Stimulated activated CD4-positive, alpha-beta T cell treated with anti-CD3 and anti-CD28 coated beads, Interleukin-1b, Interleukin-23, amount 100 ng/mL, for 48 hours (primary cell): ENCODE results near the gene TMEM80.
"Not testable (repeated sequence)": the region's sequence is repeated elsewhere in the genome, so short reads cannot be mapped to it uniquely, and the experiment has no call there.

ENCODE experiments used
- DNase-seq: peaks from one replicate; pipeline ENCODE4 v3.0.0-alpha.2; 2020

The TMEM80 gene

DNA sequence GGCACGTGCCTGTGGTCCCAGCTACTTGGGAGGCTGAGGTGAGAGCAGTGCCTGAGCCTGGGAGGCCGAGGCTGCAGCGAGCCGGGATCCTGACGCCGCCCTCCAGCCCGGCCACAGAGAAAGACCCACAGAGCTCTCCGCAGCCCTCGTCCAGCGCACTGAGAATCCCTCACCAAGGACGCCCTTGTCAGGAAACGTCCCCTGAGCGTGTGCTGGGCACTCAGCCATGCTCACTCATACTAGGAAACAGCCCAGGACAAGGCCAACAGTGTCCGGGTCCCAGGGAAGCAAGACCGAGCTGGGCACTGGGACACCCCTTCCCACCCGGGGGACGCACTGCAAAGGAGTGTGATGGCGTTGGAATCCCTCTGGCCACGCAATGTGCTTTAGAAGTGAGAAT lies 15.1 kb upstream of the TMEM80 start:
- DNase-seq = no peak

DNA sequence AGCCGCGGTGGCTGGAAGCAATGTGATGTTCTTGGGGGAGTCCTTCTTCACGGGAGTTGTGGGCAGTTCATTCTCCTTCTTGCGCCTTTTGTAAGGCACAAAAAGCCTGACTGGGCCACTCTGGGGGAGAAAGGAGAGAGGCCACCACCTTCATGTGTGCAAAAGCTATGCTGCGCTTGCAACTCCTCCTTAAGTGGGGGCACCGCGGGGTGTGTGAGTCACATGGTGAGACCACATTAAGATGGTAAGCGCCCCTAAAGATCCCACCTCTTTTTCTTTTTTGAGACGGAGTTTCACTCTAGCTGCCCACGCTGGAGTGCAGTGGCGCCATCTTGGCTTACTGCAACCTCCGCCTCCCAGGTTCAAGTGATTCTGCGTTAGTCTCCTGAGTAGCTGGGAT lies 14.6 kb upstream of the TMEM80 start:
- DNase-seq = no peak

DNA sequence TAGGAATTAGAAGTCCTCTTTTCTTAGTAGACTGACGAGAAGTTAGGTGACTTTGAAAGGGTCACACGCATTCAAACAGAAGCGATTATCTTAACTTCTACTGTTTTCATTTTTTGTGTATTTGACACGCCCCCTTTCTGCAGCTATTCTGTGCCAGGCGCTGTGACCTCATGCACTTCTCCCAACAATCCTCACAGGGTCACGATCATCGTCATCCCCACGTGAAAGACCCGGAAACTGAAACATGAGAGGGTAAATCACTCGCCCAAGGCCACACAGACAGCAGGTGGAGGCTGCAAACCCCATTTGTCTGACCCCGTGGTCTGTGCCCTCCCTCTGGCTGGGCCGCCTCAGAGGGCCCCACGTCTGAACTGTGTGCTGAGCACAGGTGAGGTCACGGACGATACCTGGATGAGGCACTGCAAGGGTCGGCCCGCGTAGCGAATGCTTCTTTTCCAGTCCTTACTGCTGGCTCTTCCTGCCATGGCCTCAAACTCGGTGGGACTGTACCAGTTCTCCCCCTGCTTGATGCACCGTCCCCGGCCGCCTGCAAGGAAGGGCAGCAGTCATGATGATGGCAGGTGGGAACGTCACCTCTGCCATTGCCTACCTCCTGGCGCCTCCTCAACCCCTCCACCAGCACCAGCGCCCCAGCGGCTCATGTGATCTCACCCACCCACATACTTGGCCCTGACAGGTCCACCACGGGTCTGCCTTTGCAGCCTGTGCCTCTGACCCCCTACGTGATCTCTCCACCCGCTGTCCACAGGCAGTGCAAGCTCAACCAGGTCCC lies 9.0 kb upstream of the TMEM80 start:
- DNase-seq = no peak

DNA sequence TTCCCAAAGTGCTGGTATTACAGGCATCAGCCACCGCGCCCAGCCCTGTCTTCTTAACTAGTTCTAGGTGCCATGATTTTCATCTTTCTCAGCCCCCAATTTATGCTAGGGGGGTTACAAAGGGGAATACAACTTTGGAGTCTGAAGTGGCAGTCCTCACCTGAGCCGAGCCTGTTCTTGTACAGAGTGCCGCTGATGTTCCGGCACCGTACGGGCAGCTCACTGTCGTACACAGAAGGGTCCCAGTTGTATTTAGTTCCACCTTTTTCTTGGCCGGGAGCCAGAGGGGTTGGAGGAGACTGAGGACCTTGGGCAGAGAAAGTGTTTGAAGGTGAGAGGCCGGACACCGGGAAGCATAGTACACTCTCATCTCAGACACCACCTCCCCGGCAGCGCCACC lies 7.9 kb upstream of the TMEM80 start:
- DNase-seq = no peak

- DNase-seq = no peak
Observed at GRCh38 chr11:688681-689080, 6.9 kb upstream of the TMEM80 start.

DNA sequence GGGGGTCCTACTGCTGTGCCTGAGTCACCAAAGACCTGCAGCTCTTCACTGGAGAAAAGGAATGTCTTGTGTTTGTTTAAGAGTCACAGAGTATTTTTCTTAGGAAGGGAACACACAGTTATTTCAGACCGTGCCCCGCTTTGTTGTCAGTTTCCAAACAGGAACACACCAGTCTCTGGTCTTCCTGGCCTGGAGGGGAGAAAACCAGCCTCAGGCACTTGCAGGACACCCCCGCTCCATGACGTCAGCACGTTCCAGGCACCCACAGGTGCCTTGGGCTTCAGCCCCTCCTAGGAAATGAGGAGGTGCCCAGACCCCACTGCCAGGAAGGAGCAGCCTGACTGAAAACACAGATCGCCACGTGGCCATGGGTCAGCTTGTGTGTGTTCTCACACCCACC lies 6.0 kb upstream of the TMEM80 start:
- DNase-seq = no peak

DNA sequence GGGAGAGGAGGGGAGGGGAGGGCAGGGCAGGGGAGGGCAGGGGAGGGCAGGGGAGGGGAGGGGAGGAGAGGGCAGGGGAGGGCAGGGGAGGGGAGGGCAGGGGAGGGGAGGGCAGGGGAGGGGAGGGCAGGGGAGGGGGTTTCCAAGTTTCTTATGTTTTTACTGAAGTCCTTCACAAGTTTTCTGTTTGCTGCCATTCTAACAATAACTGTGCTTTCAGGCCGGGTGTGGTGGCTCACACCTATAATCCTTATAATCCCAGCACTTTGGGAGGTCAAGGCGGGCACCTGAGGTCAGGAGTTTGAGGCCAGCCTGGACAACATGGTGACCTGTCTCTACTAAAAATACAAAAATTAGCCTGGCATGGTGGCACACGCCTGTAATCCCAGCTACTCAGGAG lies 5.4 kb upstream of the TMEM80 start:
- DNase-seq = not testable (repeated sequence)

- no peak for DNase-seq
Observed at GRCh38 chr11:690738-691633, 4.6 kb upstream of the TMEM80 start.

- no peak for DNase-seq
Observed at GRCh38 chr11:691710-692590, 3.7 kb upstream of the TMEM80 start.

DNA sequence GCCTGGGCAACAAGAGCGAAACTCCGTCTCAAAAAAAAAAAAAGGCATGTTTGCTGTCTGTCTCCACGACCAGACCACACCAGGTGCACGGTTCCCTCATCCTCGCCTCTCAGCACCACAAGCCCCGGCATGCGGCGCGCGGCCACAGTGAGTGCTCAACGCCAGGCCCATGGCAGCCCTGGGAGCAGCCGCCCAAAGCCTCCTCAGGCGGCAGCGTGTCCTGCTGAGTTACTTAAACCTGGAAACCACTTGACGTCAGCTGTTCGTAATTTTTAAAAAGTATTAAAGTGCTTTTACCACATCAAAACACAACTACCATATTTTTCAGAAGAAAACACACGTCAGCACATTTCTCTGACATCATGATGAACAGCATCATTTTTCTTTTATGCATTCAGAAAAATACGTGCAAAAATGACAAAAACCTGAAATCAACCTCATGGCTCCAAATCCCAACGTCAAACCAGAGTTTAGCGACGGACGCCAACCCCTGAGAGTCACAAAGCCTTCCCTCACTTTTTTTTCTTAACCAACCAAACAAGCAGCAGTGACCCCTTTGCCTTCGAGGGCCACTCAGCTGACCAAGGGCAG lies 2.7 kb upstream of the TMEM80 start:
- no peak for DNase-seq

DNA sequence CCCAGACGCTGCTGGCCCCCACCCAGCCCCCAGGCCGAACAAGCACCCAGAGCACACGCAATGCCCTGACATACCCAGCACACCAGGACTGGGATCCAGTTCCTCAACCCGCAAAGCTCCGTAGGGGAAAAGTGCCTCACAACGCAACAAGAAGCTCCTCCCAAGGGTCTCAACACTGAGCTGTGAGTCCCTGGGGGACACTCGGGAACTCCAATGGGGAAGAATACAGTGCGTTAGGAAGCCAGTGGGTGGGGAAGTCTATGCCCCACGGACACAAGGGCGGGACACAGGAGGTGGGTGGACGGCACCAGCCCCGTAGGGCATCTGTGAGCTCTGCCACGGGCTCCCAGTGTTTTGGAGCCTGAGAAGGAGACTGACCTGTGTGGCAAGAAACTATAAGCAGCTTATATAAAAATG lies 2.2 kb upstream of the TMEM80 start:
- DNase-seq = no peak

DNA sequence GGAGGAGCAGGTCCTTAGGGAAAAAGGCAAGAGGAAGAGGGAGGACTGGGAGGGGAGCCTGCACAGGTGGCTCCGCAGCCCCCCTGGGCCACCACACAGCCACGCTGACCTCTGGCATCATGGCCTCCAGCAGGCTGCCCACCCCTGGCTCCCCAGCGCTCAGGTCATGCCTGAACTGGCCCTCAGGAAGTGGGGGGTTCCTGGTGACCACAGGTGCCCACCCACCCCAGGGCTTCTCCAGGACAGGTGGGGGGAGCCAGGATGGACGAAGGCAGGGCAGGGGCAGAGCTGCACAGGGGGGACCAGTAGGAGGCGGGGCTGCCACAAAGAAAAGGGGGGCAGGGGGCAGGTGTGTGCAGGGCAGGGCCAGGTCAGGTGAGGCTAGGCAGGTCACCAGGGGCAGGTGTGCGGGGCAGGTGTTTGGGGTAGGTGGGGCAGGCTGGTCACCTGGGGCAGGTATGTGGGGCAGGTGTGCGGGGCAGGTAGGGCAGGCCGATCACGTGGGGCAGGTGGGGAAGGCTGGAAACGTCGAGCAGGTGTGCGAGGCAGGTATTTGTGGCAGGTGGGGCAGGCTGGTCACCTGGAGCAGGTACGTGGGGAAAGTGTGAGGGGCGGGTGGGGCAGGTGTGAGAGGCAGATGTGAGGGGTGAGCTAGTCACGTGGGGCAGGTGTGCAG lies 1.6 kb upstream of the TMEM80 start:
- DNase-seq = no peak

DNA sequence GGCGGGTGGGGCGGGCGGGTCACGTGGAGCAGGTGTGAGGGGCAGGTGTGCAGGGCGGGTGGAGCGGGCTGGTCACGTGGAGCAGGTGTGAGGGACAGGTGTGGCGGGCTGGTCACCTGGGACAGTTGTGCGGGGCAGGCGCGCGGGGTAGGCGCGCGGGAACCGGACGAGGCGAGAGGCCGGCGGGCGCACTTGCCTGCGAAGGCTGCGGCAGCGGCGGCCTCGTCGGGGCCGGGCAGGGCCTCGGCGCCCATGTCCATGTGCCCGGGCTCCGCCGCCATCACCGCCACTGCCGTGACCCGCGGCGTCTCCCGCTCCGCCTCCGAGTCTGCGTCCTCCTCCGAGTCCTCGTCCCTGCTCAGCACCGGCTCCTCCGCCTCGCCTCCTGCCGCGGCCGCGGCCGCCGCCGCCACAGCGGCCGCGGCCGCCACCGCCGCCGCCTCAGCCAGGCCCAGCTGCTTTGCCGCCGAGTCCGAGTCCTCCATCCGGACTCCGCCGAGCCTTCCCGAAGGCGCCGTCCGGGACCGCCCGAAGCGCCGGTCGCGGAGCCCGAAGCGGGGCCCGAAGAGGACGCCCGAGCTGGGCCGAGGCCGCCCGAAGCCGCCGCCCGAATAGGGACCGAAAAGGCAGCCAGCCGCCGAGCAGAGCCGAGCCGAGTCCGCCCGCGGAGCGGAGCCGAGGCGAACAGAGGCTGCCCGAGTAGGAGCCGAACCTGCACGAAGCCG lies 891 bp upstream of the TMEM80 start, which contains the start of gene DEAF1:
Gene DEAF1 (minus strand): TSS at position 660 of the 725 bp plus-strand sequence. CDS start 175 bp downstream, at position 485.
- peak; percentile 100 for DNase-seq

DNA sequence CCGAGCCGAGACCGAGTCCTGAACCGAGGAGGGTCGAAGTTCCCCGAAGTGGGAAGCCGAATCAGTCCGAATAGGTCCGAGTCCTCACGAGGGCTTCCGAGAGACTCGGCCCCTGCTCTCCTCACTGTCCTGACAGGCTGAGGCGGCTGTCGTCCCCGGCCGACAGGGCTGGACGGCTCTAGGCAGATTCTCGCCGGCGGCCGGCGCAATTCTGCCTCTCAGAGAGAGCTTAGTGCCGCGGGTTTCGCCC lies 403 bp upstream of the TMEM80 start:
- DNase-seq = no peak

DNA sequence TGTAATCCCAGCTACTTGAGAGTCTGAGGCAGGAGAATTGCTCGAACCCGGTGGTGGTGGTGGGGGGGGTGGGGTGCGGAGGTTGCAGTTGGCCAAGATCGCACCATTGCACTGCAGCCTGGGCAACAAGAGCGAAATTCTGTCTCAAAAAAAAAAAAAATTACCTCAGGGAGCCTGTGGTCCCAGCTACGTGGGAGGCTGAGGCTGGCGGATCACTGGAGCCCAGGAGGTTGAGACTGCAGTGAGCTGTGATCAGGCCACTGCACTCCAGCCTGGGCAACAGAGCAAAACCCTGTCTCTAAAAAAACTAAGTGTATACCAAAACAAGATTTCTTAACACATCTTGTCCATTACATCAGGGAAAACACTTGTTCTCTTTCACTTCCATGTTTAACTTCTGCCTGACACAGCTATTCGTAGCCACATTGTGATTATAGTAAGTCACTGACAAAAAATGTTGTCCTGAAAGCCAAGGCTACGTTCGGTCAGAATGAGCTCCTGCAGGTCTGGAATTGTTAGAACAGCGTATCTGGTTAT lies 1.4 kb downstream of the TMEM80 start:
- no peak for DNase-seq

GRCh38 chr11:697811-698311 lies 2.2 kb downstream of the TMEM80 start:
- no peak for DNase-seq

DNA sequence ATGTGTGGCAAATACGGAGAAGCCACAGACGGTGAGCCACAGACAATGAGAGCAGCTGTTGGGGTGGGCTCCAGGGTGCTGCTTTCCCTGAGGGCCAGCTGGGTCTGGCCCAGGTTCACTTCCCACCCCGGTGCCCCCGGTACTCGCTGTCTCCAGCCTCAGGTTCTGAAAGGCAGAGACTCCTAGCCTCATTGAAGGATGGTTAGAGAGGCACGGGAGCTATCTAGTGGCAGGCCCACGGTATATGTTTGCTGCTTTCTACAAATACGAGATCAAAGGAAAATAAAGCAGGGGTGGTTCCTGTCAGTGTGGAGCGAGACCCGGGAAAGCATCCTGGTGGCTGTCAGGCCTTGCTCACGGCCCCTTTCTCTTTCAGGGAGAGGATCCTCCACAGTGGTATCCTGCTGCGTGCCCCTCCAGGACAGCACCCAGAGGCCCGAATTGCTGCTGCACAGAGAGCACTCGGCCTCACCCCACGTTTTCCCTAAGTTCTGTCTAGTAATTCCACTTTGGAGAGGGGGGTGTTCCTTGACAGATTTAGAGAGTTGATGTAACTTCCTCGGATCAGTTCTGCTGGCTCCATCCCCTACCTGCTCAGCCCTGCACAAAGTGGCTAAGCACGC lies 3.0 kb downstream of the TMEM80 start:
- no peak for DNase-seq

- no peak for DNase-seq
Observed at GRCh38 chr11:699116-699508, 3.5 kb downstream of the TMEM80 start.

- DNase-seq = no peak
Observed at GRCh38 chr11:699753-700152, 4.1 kb downstream of the TMEM80 start.

DNA sequence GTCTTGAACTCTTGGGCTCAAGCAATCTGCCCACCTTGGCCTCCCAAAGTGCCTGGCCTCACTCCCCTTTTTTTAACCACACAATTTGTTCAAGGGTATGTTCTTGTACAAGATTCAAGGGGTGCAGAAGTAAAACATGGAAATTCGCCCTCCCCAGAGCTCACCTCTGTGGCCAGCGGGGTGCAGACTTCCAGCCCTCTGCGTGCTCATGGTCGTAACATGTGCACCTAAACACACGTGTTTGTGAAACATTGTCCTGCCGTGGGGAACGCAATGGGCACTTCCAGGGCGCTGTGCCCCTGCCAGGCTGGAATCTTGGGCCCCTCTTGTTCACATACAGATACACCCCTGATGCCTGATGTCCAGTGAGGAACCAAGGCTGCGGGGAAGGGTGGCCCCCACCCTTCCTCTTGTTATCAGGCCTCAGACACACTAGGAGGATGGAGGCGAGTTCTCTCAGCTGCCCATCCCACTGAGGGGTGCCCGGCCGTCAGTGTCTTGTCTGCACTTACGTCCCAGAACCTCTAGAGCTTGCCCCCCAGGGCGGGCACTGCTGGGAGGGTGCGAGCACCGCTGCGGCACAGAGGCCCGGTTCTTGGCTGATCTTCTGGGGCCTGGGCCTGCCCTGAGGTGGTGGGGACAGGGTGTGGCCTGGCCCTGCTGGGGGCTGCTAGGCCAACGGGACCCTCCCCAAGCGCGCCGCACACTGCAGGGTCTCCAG lies 6.3 kb downstream of the TMEM80 start:
- no peak for DNase-seq
